OCI-LY1 (cell line): ENCODE results near the gene ABLIM2.

Experiments used
- H2AFZ ChIP-seq: fragments of 200-600 bp; sonication (generic), shearing (Covaris generic); 2 replicates; pipeline ENCODE4 v1.6.0; 2014; ENCODE audit warnings: antibody characterized with exemption, mild to moderate bottlenecking, low read length
- H3F3A ChIP-seq: fragments of 200-600 bp; sonication (generic), shearing (Covaris generic); 2 replicates; pipeline ENCODE4 v1.6.0; 2014; ENCODE audit warnings: mild to moderate bottlenecking, antibody characterized with exemption, low read length, moderate library complexity; ENCODE audit not compliant: insufficient read depth
- H3K27ac ChIP-seq: fragments of 200-600 bp; sonication (generic); 2 replicates; pipeline ENCODE4 v1.5.1; 2014; ENCODE audit warnings: low read length, mixed run types, mild to moderate bottlenecking, low read depth; ENCODE audit not compliant: poor library complexity, severe bottlenecking
- H3K27me3 ChIP-seq: fragments of 200-600 bp; sonication (generic); 2 replicates; pipeline ENCODE4 v1.6.0; 2014; ENCODE audit warnings: antibody characterized with exemption, mild to moderate bottlenecking, low read length, moderate library complexity; ENCODE audit not compliant: insufficient read depth
- H3K36me3 ChIP-seq: fragments of 200-600 bp; sonication (generic); 2 replicates; pipeline ENCODE4 v1.6.1; 2014; ENCODE audit warnings: mild to moderate bottlenecking, antibody characterized with exemption, low read length, moderate library complexity, mixed read lengths; ENCODE audit not compliant: insufficient read depth
- H3K4me1 ChIP-seq: fragments of 200-600 bp; sonication (generic); 2 replicates; pipeline ENCODE4 v1.5.1; 2014; ENCODE audit warnings: mild to moderate bottlenecking, low read length, moderate library complexity; ENCODE audit not compliant: insufficient read depth, severe bottlenecking
- H3K4me2 ChIP-seq: fragments of 200-600 bp; sonication (generic), shearing (Covaris generic); 2 replicates; pipeline ENCODE4 v1.6.1; 2014; ENCODE audit warnings: low read length
- H3K4me3 ChIP-seq: fragments of 200-600 bp; sonication (generic); 2 replicates; pipeline ENCODE4 v1.5.1; 2014; ENCODE audit warnings: low read length, low read depth, mild to moderate bottlenecking, mixed read lengths; ENCODE audit not compliant: poor library complexity, severe bottlenecking
- H3K79me2 ChIP-seq: fragments of 200-600 bp; shearing (Covaris generic); 2 replicates; pipeline ENCODE4 v1.6.1; 2016; ENCODE audit warnings: mixed run types, low read length, mixed read lengths; ENCODE audit not compliant: insufficient read depth
- H3K9ac ChIP-seq: fragments of 200-600 bp; sonication (generic), shearing (Covaris generic); 2 replicates; pipeline ENCODE4 v1.6.1; 2014; ENCODE audit warnings: mild to moderate bottlenecking, low read length, mixed read lengths
- H3K9me2 ChIP-seq: fragments of 200-600 bp; sonication (generic), shearing (Covaris generic); 2 replicates; pipeline ENCODE4 v1.6.1; 2014; ENCODE audit warnings: low read depth, mild to moderate bottlenecking, low read length, mixed read lengths
- H3K9me3 ChIP-seq: fragments of 200-600 bp; shearing (Covaris generic); 2 replicates; pipeline ENCODE4 v1.6.1; 2014; ENCODE audit warnings: low read length, mixed read lengths
- H4K20me1 ChIP-seq: fragments of 200-600 bp; sonication (generic), shearing (Covaris generic); 2 replicates; pipeline ENCODE4 v1.6.0; 2016; ENCODE audit warnings: mild to moderate bottlenecking, low read length; ENCODE audit not compliant: insufficient read depth
- EZH2 ChIP-seq: fragments of 200-600 bp; sonication (generic), shearing (Covaris generic); IDR thresholded peaks from 2 replicates; pipeline ENCODE4 v1.8.0; 2017; ENCODE audit warnings: borderline replicate concordance, mixed run types, mild to moderate bottlenecking, antibody characterized with exemption, low read length, moderate library complexity, mixed read lengths
- TF ChIP-seq, protein P1 (sequence below): fragments of 200-600 bp; sonication (generic), shearing (Covaris generic); IDR thresholded peaks from 2 replicates; pipeline ENCODE4 v1.5.1; 2017; ENCODE audit warnings: mild to moderate bottlenecking, antibody characterized with exemption, low read length, moderate library complexity, mixed read lengths

ABLIM2 gene

DNA sequence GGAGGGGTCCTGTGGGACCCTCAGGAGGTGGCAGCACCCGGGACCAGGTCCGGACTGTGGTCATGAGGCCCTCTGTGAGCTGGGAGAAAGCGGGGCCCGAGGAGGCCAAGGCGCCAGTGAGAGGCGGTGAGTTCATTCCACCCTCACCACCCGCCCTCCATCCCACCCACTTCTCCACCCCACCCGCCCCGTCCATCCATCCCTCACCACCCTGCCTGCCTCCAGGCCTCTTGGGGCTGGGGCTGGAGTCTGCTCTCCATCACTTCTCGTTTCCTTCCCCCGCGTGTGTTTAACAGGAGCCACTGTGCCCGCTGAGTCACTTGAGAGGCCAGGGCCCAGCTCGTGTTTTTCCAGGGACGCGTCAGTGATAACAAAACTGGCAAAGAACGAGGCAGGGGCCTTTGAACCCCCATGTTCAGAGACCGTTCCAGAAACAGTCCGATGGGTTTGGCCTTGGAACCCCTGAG, 46.7 kb upstream of the ABLIM2 start:
- Histone ChIP-seq H3K79me2 (no peaks in the 10 kb centered on the region), H3K9me2 (no peaks in the 10 kb centered on the region), H3K9ac (no peak overlapping the region), H3K9me3 (no peaks in the 10 kb centered on the region), H3F3A (no peaks in the 10 kb centered on the region), H3K27ac (peak overlapping the region; percentile 30), H3K36me3 (no peaks in the 10 kb centered on the region), H2AFZ (no peak overlapping the region), H4K20me1 (no peaks in the 10 kb centered on the region), H3K4me1 (peaks cover 37% of the 10 kb centered on the region), H3K4me3 (no peak overlapping the region), H3K27me3 (no peaks in the 10 kb centered on the region), H3K4me2 (no peak overlapping the region)
- TF ChIP-seq, protein P1, sequence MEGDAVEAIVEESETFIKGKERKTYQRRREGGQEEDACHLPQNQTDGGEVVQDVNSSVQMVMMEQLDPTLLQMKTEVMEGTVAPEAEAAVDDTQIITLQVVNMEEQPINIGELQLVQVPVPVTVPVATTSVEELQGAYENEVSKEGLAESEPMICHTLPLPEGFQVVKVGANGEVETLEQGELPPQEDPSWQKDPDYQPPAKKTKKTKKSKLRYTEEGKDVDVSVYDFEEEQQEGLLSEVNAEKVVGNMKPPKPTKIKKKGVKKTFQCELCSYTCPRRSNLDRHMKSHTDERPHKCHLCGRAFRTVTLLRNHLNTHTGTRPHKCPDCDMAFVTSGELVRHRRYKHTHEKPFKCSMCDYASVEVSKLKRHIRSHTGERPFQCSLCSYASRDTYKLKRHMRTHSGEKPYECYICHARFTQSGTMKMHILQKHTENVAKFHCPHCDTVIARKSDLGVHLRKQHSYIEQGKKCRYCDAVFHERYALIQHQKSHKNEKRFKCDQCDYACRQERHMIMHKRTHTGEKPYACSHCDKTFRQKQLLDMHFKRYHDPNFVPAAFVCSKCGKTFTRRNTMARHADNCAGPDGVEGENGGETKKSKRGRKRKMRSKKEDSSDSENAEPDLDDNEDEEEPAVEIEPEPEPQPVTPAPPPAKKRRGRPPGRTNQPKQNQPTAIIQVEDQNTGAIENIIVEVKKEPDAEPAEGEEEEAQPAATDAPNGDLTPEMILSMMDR, result no peak
- no peak for TF ChIP-seq EZH2

DNA sequence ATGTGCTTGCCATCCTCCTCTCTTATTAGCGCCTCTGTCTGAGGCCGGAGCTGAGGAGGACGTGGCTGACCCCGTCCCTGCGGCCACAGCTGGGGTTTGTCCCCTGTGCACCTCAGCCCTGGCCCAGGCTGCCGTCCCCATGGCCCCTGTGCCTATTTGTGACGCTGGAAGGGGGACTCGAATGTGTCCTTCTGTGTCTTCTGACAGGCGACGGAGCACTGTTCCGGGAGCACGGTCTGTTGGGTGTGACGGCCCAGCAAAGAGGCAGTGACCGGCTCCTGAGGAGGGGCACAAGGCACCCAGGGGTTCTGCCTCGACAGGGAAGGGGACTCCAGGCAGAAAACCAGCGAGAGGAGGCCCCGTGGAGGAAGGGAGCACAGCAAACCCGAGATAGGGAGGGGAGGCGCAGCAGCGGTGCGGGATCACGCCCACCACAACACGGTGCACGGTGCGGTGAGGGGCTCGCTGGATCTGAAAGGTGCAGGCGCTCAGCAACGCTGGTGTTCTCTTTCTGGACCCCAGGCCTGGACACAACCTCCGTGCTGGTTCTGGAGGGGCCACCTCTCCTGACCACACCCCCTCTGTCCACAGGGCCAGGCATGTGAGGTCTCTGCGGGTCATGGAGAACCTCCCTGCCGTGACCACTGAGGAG, 46.1 kb upstream of the ABLIM2 start:
- Histone ChIP-seq H4K20me1 (no peaks in the 10 kb centered on the region), H2AFZ (no peak overlapping the region), H3F3A (no peaks in the 10 kb centered on the region), H3K27me3 (no peaks in the 10 kb centered on the region), H3K9me3 (no peaks in the 10 kb centered on the region), H3K9me2 (no peaks in the 10 kb centered on the region), H3K79me2 (no peaks in the 10 kb centered on the region), H3K9ac (no peak overlapping the region), H3K4me3 (no peak overlapping the region), H3K36me3 (no peaks in the 10 kb centered on the region), H3K4me2 (no peak overlapping the region), H3K4me1 (peaks cover 43% of the 10 kb centered on the region), H3K27ac (no peak overlapping the region)
- TF ChIP-seq, protein P1, result no peak
- no peak for TF ChIP-seq EZH2

DNA sequence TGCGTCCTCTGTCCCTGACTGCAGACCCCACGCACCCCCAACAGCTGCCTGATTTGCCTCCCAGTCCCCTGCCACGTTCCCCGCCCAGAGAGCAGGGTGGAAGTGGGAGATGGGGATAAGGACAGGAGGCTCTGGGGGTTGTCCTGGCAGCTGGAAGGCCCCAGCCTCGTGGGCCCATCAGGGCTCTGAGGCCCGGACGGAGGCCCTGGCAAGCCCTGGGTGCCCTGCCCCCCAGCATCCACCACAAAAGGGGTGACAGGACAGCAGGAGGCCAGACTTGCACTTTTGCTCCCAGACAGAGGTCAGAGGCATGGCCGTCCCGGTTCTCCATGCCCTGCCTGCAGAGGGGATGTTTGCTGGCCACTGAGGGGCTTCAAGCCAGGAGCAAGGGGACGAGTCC, 45.2 kb upstream of the ABLIM2 start:
- Histone ChIP-seq H2AFZ (no peak overlapping the region), H3K36me3 (no peaks in the 10 kb centered on the region), H3K79me2 (no peaks in the 10 kb centered on the region), H3K27ac (peak overlapping the region; percentile 83), H3K9me2 (no peaks in the 10 kb centered on the region), H3K9ac (no peak overlapping the region; the same call in 1 of the 2 replicates), H3K4me3 (no peak overlapping the region), H3K4me2 (no peak overlapping the region; the same call in 1 of the 2 replicates), H3K27me3 (no peaks in the 10 kb centered on the region), H3F3A (no peaks in the 10 kb centered on the region), H3K9me3 (no peaks in the 10 kb centered on the region), H4K20me1 (no peaks in the 10 kb centered on the region), H3K4me1 (peaks cover 52% of the 10 kb centered on the region)
- TF ChIP-seq EZH2, result no peak
- TF ChIP-seq, protein P1, result no peak
